HEK293 (cell line): ENCODE data around the gene RCSD1.

Source experiments
- ZBTB21 ChIP-seq: fragments of 450-650 bp; formaldehyde crosslinking; IDR thresholded peaks from 2 replicates; pipeline ENCODE4 v1.5.1; 2017; ENCODE audit warnings: missing biosample characterization, missing genetic modification characterization
- ZNF274 ChIP-seq, 2 experiments: fragments of 200-500 bp in 1 of 2; fragments of 450-650 bp in 1 of 2; sonication (Bioruptor generic) in 1 of 2; formaldehyde crosslinking in 1 of 2; IDR thresholded peaks; 2 replicates each; pipeline versions ENCODE4 v1.5.1 to v1.6.1; 2014 to 2016; ENCODE audit warnings: borderline replicate concordance in 1 of 2, inconsistent platforms in 1 of 2, low read length in 1 of 2, missing biosample characterization in 1 of 2, missing genetic modification characterization in 1 of 2

GRCh38 chr1:167716000-167716271 is 85.9 kb downstream of the RCSD1 start:
- no peak for TF ChIP-seq ZBTB21 (tag by site-specific recombination)
- no peak for TF ChIP-seq ZNF274 (IDR thresholded peaks at IDR 0.05; ENCODE audit: low read length)
- TF ChIP-seq ZNF274 (tag by site-specific recombination; IDR thresholded peaks at IDR 0.05; ENCODE audit: borderline replicate concordance), result no peak
